K562 (cell line): ENCODE measurements around the gene DCHS2. TPM values are rescaled to one million over a fixed set of nuclear protein-coding genes. Genes with fewer than 3 reads are reported as not detected.

ENCODE experiments used
- ATAC-seq: fragments of 200-7000 bp; cut with Tn5 transposase; 3 replicates; pipeline ENCODE4 v1.9.1; 2020; ENCODE audit warnings: moderate library complexity
- BruUV-seq: library from RNA; stranded (reverse); fragments of 400-500 nt; replicated peaks from 2 replicates; lab custom pipeline; 2021; lab: Mats Ljungman, UMichigan
- CTCF ChIA-PET: fragments of 300-600 bp; formaldehyde crosslinking; extraction: SDS; loops from one replicate; lab custom pipeline; 2021; ENCODE audit warnings: low intra/inter-chr PET ratio; lab: Yijun Ruan, JAX
- POLR2A ChIA-PET: fragments of 300-600, 350-650 bp; sonication (Branson Sonifier 250); formaldehyde crosslinking; extraction: SDS; loops from one replicate; lab custom pipeline; 2021; ENCODE audit warnings: antibody characterized with exemption, inconsistent platforms; lab: Yijun Ruan, JAX
- DNase-seq, 4 experiments: peaks; one replicate each; pipeline versions ENCODE4 v3.0.0 to v3.0.0-alpha.2; 2011 to 2018; ENCODE audit warnings: low spot score in 3 of 4, mixed read lengths in 3 of 4; ENCODE audit errors: extremely low read depth in 1 of 4
- FAIRE-seq: peaks from 2 replicates; lab custom pipeline; 2011; peaks lifted over from hg19 to GRCh38; lab: Jason Lieb, UNC
- H2AFZ ChIP-seq: 2 replicates; pipeline ENCODE4 v1.6.0; 2011; ENCODE audit warnings: low read depth, low read length, control low read depth, inconsistent platforms
- H3K27ac ChIP-seq: fragments of 200-600 bp; 3 replicates; pipeline ENCODE4 v1.8.0; 2011; ENCODE audit warnings: low read depth, mild to moderate bottlenecking, control low read depth, inconsistent platforms, low read length, moderate library complexity, mixed read lengths; ENCODE audit errors: extremely low read depth
- H3K27me3 ChIP-seq, 2 experiments: fragments of 300-600 bp in 1 of 2; 2 replicates in 1 of 2; 3 replicates in 1 of 2; pipeline versions ENCODE4 v1.6.0 to v1.8.0; 2011; ENCODE audit warnings: inconsistent platforms in 2 of 2, low read length in 2 of 2, mild to moderate bottlenecking in 1 of 2, mixed read lengths in 1 of 2, moderate library complexity in 1 of 2; ENCODE audit not compliant: control insufficient read depth in 2 of 2, insufficient read depth in 2 of 2
- H3K36me3 ChIP-seq: fragments of 300-600 bp; 3 replicates; pipeline ENCODE4 v1.8.0; 2011; ENCODE audit warnings: mild to moderate bottlenecking, low read length, inconsistent platforms; ENCODE audit not compliant: control insufficient read depth, insufficient read depth
- H3K4me1 ChIP-seq, 2 experiments: fragments of 200-600 bp in 1 of 2; replicated peaks in 1 of 2; 2 replicates in 1 of 2; 3 replicates in 1 of 2; pipeline versions ENCODE4 v1.5.1 to v1.8.0; 2011; ENCODE audit warnings: inconsistent platforms in 2 of 2, low read length in 2 of 2, mild to moderate bottlenecking in 1 of 2, mixed read lengths in 1 of 2, moderate library complexity in 1 of 2; ENCODE audit not compliant: control insufficient read depth in 2 of 2, insufficient read depth in 2 of 2
- H3K4me2 ChIP-seq: 2 replicates; pipeline ENCODE4 v1.6.1; 2011; ENCODE audit warnings: low read length, control low read depth, inconsistent platforms, mixed read lengths; ENCODE audit not compliant: insufficient read depth
- H3K4me3 ChIP-seq: fragments of 200-600 bp; sonication (generic), shearing (Covaris generic); 2 replicates; pipeline ENCODE4 v1.5.1; 2016; ENCODE audit warnings: control low read depth, inconsistent platforms
- H3K79me2 ChIP-seq: fragments of 200-600 bp; 3 replicates; pipeline ENCODE4 v1.8.0; 2011; ENCODE audit warnings: low read length, inconsistent platforms; ENCODE audit not compliant: control insufficient read depth, insufficient read depth
- H3K9ac ChIP-seq, 2 experiments: 2 replicates each; pipeline versions ENCODE4 v1.6.0 to v1.6.1; 2011; ENCODE audit warnings: low read depth in 2 of 2, low read length in 2 of 2, control low read depth in 1 of 2, inconsistent platforms in 1 of 2, mild to moderate bottlenecking in 1 of 2, mixed read lengths in 1 of 2; ENCODE audit not compliant: insufficient read depth in 1 of 2
- H3K9me1 ChIP-seq: one replicate; pipeline ENCODE4 v1.6.0; 2011; ENCODE audit warnings: inconsistent platforms, mild to moderate bottlenecking, low read length, moderate library complexity; ENCODE audit not compliant: control insufficient read depth, insufficient read depth
- H3K9me3 ChIP-seq: replicated peaks from 2 replicates; pipeline ENCODE4 v1.5.1; 2011; ENCODE audit warnings: low read depth, low read length, inconsistent platforms; ENCODE audit not compliant: control insufficient read depth, insufficient read depth
- H4K20me1 ChIP-seq: replicated peaks from 2 replicates; pipeline ENCODE4 v1.6.1; 2011; ENCODE audit warnings: low read length, inconsistent platforms, mixed read lengths; ENCODE audit not compliant: control insufficient read depth, insufficient read depth
- ARID3A ChIP-seq: IDR thresholded peaks from 2 replicates; pipeline ENCODE4 v1.6.1; 2012; ENCODE audit warnings: low read depth, low read length, improper control_type of control experiment, borderline replicate concordance
- CBX1 ChIP-seq: sonication (generic); IDR thresholded peaks from 2 replicates; pipeline ENCODE4 v1.6.1; 2016; ENCODE audit warnings: antibody characterized with exemption, low read depth, mild to moderate bottlenecking
- CTCF ChIP-seq, 3 experiments: IDR thresholded peaks in 2 of 3; conservative IDR thresholded peaks in 1 of 3; 2 replicates each; pipeline ENCODE4 v1.5.1; 2011 to 2012; ENCODE audit warnings: low read length in 3 of 3, mild to moderate bottlenecking in 3 of 3, control low read depth in 2 of 3, improper control_type of control experiment in 1 of 3, inconsistent platforms in 1 of 3, low read depth in 1 of 3, mixed read lengths in 1 of 3, moderate library complexity in 1 of 3; ENCODE audit not compliant: insufficient read depth in 2 of 3
- EWSR1 ChIP-seq: fragments of 450-650 bp; IDR thresholded peaks from 2 replicates; pipeline ENCODE4 v1.6.1; 2018; ENCODE audit warnings: borderline replicate concordance, mild to moderate bottlenecking, low read depth, moderate library complexity; ENCODE audit not compliant: partially characterized antibody
- MTF1 ChIP-seq: fragments of 250-450 bp; sonication (Bioruptor Pico); IDR thresholded peaks from 2 replicates; pipeline ENCODE4 v1.9.0; 2021; ENCODE audit warnings: moderate library complexity, mild to moderate bottlenecking, inconsistent platforms, borderline replicate concordance
- NCOA6 ChIP-seq: fragments of 450-650 bp; IDR thresholded peaks from 2 replicates; pipeline ENCODE4 v1.6.1; 2017; ENCODE audit warnings: mild to moderate bottlenecking
- PHF21A ChIP-seq: fragments of 450-650 bp; IDR thresholded peaks from 2 replicates; pipeline ENCODE4 v1.6.1; 2017; ENCODE audit warnings: low read depth, borderline replicate concordance
- RAD51 ChIP-seq: fragments of 450-650 bp; IDR thresholded peaks from 2 replicates; pipeline ENCODE4 v1.7.1; 2016; ENCODE audit warnings: low read depth, mild to moderate bottlenecking, borderline replicate concordance
- RBM34 ChIP-seq: fragments of 200-400 bp; formaldehyde crosslinking; IDR thresholded peaks from 2 replicates; pipeline ENCODE4 v1.6.1; 2018; ENCODE audit warnings: low read length, borderline replicate concordance; ENCODE audit not compliant: insufficient read depth
- SOX6 ChIP-seq: fragments of 450-650 bp; IDR thresholded peaks from 2 replicates; pipeline ENCODE4 v1.6.1; 2014; ENCODE audit warnings: mild to moderate bottlenecking
- ZFP1 ChIP-seq: fragments of 450-650 bp; formaldehyde crosslinking; IDR thresholded peaks from 2 replicates; pipeline ENCODE4 v1.4.0; 2020; ENCODE audit warnings: mild to moderate bottlenecking, mixed read lengths
- ZNF324 ChIP-seq: fragments of 250-450 bp; sonication (Bioruptor Pico); IDR thresholded peaks from 2 replicates; pipeline ENCODE4 v1.4.0; 2020; ENCODE audit warnings: mild to moderate bottlenecking
- WGBS: fragments of 100-300 bp; shearing (Covaris generic); methylation state at CpG from one replicate; pipeline ENCODE4 v1.1.6; 2016; ENCODE audit warnings: low coverage, mixed read lengths; ENCODE audit not compliant: insufficient coverage; ENCODE audit errors: missing lambda C conversion rate; 5-methylcytosine and 5-hydroxymethylcytosine counted together
- in situ Hi-C: fragments of 300-500 bp; cut with MboI; formaldehyde crosslinking; loops from 4 replicates; pipeline ENCODE4 v1.15.0; 2018; ENCODE audit warnings: inconsistent platforms, mixed read lengths
- intact Hi-C: fragments of 100-400 bp; cut with micrococcal nuclease; formaldehyde crosslinking; loops from 2 replicates; pipeline ENCODE4 v1.14.2; 2022
- polyA plus RNA-seq, 8 experiments: library from polyadenylated mRNA; depleted of rRNA in 4 of 8; stranded (reverse) in 5 of 8; unstranded in 3 of 8; fragments of >200 nt; fragmentation: Nextera tagmentation in 2 of 8; fragmentation: Illumina TruSeq in 1 of 8; extraction: Ambion mirVana in 2 of 8; extraction: Trizol in 1 of 8; gene quantifications; 2 replicates each; pipeline versions ENCODE4 v1.2.1 to v1.2.3, GENCODE V29; 2011 to 2014; ENCODE audit warnings: inconsistent platforms in 1 of 8, missing spikeins in 1 of 8
- total RNA-seq, 7 experiments: library from RNA; depleted of rRNA in 6 of 7; stranded (reverse); fragments of >200 nt in 6 of 7; fragmentation: Illumina TruSeq in 2 of 7; extraction: Trizol in 2 of 7; gene quantifications; 2 replicates each; pipeline versions ENCODE4 v1.2.1 to v1.2.3, GENCODE V29; 2011 to 2021; ENCODE audit warnings: low replicate concordance in 1 of 7
- TF ChIP-seq, protein P1 (sequence below): fragments of 200-800 bp; sonication (Bioruptor generic); IDR thresholded peaks from 2 replicates; pipeline ENCODE4 v1.6.1; 2017; ENCODE audit warnings: missing genetic modification characterization, missing compliant biosample characterization
- TF ChIP-seq, protein P2 (sequence below), 2 experiments: IDR thresholded peaks in 1 of 2; conservative IDR thresholded peaks in 1 of 2; 2 replicates each; pipeline ENCODE4 v1.6.1; 2016; ENCODE audit warnings: low read depth in 2 of 2, mild to moderate bottlenecking in 1 of 2, missing compliant biosample characterization in 1 of 2, missing genetic modification characterization in 1 of 2, moderate library complexity in 1 of 2

The DCHS2 gene
- total and polyA plus RNA-seq, 9 of the 15 experiments (the other 6 are each of a cell fraction or from before 2014, with no cell fraction given) = 0.49 to 7.1 (median 5.3) TPM

GRCh38 chr4:154320521-154320920, 171.1 kb downstream of the DCHS2 start:
- 30% methylated on average over 6 of the region's 6 CpGs for WGBS
- Histone ChIP-seq H3K79me2 (no peaks in the 10 kb centered on the region), H3K27me3 (no peaks in the 10 kb centered on the region), H3K9ac (no peak overlapping the region), H3K4me2 (no peak overlapping the region), H3K27ac (no peak overlapping the region), H3K9me3 (no peaks in the 10 kb centered on the region), H3K4me3 (no peak overlapping the region), H3K9me1 (no peaks in the 10 kb centered on the region), H4K20me1 (no peaks in the 10 kb centered on the region), H2AFZ (no peak overlapping the region), H3K36me3 (0 out of 3 replicates have a peak, but pooled peaks cover 2% of the 10 kb centered on the region), H3K4me1 (no peaks in the 10 kb centered on the region)
- no TSS peak for BruUV-seq
- DNase-seq (no peak), ATAC-seq (no peak), FAIRE-seq (no peak)
- in situ Hi-C loops = no loop called here
- ChIA-PET CTCF (no interaction called here), POLR2A (no interaction called here)
- intact Hi-C loops = no loop called here
- no peak for TF ChIP-seq SOX6
- no peak for TF ChIP-seq ZFP1 (CRISPR knock-in tag)
- TF ChIP-seq ARID3A = no peak
- TF ChIP-seq, protein P1, sequence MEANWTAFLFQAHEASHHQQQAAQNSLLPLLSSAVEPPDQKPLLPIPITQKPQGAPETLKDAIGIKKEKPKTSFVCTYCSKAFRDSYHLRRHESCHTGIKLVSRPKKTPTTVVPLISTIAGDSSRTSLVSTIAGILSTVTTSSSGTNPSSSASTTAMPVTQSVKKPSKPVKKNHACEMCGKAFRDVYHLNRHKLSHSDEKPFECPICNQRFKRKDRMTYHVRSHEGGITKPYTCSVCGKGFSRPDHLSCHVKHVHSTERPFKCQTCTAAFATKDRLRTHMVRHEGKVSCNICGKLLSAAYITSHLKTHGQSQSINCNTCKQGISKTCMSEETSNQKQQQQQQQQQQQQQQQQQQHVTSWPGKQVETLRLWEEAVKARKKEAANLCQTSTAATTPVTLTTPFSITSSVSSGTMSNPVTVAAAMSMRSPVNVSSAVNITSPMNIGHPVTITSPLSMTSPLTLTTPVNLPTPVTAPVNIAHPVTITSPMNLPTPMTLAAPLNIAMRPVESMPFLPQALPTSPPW (CRISPR knock-in tag) = no peak
- TF ChIP-seq PHF21A = no peak
- TF ChIP-seq, protein P2, sequence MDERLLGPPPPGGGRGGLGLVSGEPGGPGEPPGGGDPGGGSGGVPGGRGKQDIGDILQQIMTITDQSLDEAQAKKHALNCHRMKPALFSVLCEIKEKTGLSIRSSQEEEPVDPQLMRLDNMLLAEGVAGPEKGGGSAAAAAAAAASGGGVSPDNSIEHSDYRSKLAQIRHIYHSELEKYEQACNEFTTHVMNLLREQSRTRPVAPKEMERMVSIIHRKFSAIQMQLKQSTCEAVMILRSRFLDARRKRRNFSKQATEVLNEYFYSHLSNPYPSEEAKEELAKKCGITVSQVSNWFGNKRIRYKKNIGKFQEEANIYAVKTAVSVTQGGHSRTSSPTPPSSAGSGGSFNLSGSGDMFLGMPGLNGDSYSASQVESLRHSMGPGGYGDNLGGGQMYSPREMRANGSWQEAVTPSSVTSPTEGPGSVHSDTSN (CRISPR knock-in tag; IDR thresholded peaks at IDR 0.05; ENCODE audit: low read depth) = no peak
- TF ChIP-seq, protein P2 (tag; conservative IDR thresholded peaks at IDR 0.05; ENCODE audit: low read depth) = no peak
- TF ChIP-seq ZNF324 (CRISPR knock-in tag) = no peak
- TF ChIP-seq CTCF (IDR thresholded peaks at IDR 0.05 in 2 of 3, conservative IDR thresholded peaks at IDR 0.05 in 1 of 3; ENCODE audit: insufficient read depth in 2 of 3, low read depth in 1 of 3, low read length in 3 of 3) = no peak
- no peak for TF ChIP-seq RBM34
- TF ChIP-seq CBX1 = no peak
- no peak for TF ChIP-seq MTF1 (CRISPR knock-in tag)
- no peak for TF ChIP-seq NCOA6
- TF ChIP-seq EWSR1 = no peak
- no peak for TF ChIP-seq RAD51
